H1 (cell line): Measurements from ENCODE around the gene INF2.

Source experiments
- ASH2L ChIP-seq: fragments of 200-600, 300-600 bp; sonication (generic); IDR thresholded peaks from one replicate; pipeline ENCODE4 v1.7.1; 2017; ENCODE audit warnings: low read length
- ATF2 ChIP-seq: IDR thresholded peaks from 2 replicates; pipeline ENCODE4 v1.6.1; 2012; ENCODE audit warnings: low read length, inconsistent platforms
- BRCA1 ChIP-seq: IDR thresholded peaks from 2 replicates; pipeline ENCODE4 v1.6.1; 2012; ENCODE audit warnings: low read depth, low read length, improper control_type of control experiment
- CBX8 ChIP-seq: fragments of 300-800, 300-1000 bp; sonication (generic); IDR thresholded peaks from 2 replicates; pipeline ENCODE4 v1.7.1; 2016; ENCODE audit warnings: low read depth, low read length, borderline replicate concordance
- CTCF ChIP-seq, 3 experiments: IDR thresholded peaks; 1 replicate in 2 of 3; 2 replicates in 1 of 3; pipeline versions ENCODE4 v1.5.1 to v1.6.1; 2011; ENCODE audit warnings: low read length in 3 of 3, mild to moderate bottlenecking in 3 of 3, inconsistent platforms in 2 of 3, low read depth in 1 of 3, moderate library complexity in 1 of 3; ENCODE audit not compliant: insufficient read depth in 1 of 3; ENCODE audit errors: control extremely low read depth in 1 of 3
- EP300 ChIP-seq, 2 experiments: IDR thresholded peaks; 1 replicate in 1 of 2; 2 replicates in 1 of 2; pipeline ENCODE4 v1.6.1; 2011 to 2012; ENCODE audit warnings: low read depth in 2 of 2, low read length in 2 of 2, mild to moderate bottlenecking in 2 of 2, borderline replicate concordance in 1 of 2, inconsistent platforms in 1 of 2, moderate library complexity in 1 of 2
- GABPA ChIP-seq: IDR thresholded peaks from 2 replicates; pipeline ENCODE4 v1.6.1; 2011; ENCODE audit warnings: mild to moderate bottlenecking, low read length, moderate library complexity, borderline replicate concordance; ENCODE audit not compliant: insufficient read depth
- MAFK ChIP-seq: IDR thresholded peaks from 2 replicates; pipeline ENCODE4 v1.6.1; 2012; ENCODE audit warnings: low read depth, mild to moderate bottlenecking, improper control_type of control experiment, low read length
- NRF1 ChIP-seq: IDR thresholded peaks from 2 replicates; pipeline ENCODE4 v1.6.1; 2011; ENCODE audit warnings: mild to moderate bottlenecking, low read depth, low read length, improper control_type of control experiment
- POLR2A ChIP-seq, 2 experiments: IDR thresholded peaks; 1 replicate in 1 of 2; 2 replicates in 1 of 2; pipeline ENCODE4 v1.6.1; 2011; ENCODE audit warnings: low read depth in 2 of 2, low read length in 2 of 2, mild to moderate bottlenecking in 2 of 2; ENCODE audit errors: control extremely low read depth in 1 of 2
- RNF2 ChIP-seq: fragments of 200-900, 300-1000 bp; sonication (generic); IDR thresholded peaks from 2 replicates; pipeline ENCODE4 v1.7.1; 2016; ENCODE audit warnings: borderline replicate concordance, low read depth, mild to moderate bottlenecking, antibody characterized with exemption, low read length; ENCODE audit not compliant: poor library complexity, severe bottlenecking; ENCODE audit errors: missing control alignments
- SIRT6 ChIP-seq: IDR thresholded peaks from one replicate; pipeline ENCODE4 v1.7.1; 2012; ENCODE audit warnings: low read length, inconsistent platforms

GRCh38 chr14:104664107-104664506 is 25.3 kb upstream of the INF2 start:
- TF ChIP-seq GABPA (no peak), CTCF (IDR thresholded peaks at IDR 0.05; ENCODE audit: control extremely low read depth in 1 of 3, insufficient read depth in 1 of 3, low read depth in 1 of 3, low read length in 3 of 3) (no peak), POLR2A (IDR thresholded peaks at IDR 0.05; ENCODE audit: control extremely low read depth in 1 of 2, low read depth in 2 of 2, low read length in 2 of 2) (no peak), NRF1 (no peak), ASH2L (no peak), RNF2 (no peak), EP300 (IDR thresholded peaks at IDR 0.05; ENCODE audit: borderline replicate concordance in 1 of 2, low read depth in 2 of 2, low read length in 2 of 2) (no peak), SIRT6 (no peak), CBX8 (no peak), MAFK (no peak), ATF2 (no peak), BRCA1 (no peak)
